GM12872 (cell line): ENCODE results near the gene UGT1A10.

Experiments
- CTCF ChIP-seq: IDR thresholded peaks from 3 replicates; pipeline ENCODE4 v1.5.1; 2011; ENCODE audit warnings: low read depth, mild to moderate bottlenecking, low read length, moderate library complexity; ENCODE audit not compliant: insufficient read depth

The UGT1A10 gene

DNA sequence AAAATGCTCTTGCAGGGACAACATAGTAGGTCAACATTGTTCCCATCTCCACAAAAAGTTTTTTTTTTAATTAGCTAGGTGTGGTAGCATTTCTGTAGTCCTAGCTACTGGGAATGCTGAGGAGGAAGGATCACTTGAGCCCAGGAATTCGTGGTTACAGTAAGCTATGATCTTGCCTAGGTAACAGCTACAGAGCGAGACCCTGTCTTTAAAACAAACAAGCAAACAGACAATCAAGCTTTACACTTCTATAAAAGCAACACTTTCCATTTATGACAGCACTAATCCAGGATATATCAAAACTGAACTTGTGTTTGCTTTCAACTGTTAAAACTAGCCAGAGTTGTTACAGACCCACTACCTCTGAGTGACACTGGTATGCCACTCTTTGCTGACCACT is 104.6 kb downstream of the UGT1A10 start:
- no peak for TF ChIP-seq CTCF

DNA sequence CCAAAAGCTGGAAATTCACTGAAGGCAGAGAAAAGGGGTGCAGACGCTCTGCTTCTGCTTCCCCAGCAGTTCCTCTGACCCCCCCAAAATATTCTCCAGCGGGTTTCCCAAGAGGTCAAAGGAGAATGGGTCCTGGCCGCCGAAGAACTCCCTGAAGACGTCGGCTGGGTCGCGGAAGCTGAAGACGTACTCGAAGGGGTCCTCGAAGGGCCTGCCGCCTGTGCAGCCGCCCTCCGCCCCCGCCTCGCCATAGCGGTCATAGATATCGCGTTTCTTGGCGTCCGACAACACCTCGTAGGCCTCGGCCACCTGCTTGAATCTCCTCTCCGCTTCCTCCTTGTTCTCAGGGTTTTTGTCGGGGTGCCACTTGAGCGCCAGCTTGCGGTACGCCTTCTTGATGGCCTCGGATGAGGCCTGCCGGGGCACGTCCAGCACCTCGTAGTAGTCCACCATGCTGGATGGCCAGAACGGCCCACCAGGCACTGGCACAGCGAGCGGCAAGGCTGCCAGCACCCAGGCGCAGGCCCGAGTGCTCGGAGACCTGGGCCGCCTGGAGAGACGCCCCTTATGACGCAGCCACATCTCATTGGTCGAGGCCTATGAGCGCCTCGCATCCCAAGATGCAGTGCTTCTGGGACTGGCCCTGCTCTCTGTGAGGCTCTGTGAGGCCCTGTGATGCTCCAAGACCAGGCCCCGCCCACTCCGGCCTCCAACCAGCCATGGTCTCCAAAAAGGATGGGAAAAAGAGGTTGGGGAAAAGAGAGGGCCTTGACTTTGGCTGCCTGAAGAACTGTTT is 107.4 kb downstream of the UGT1A10 start:
- no peak for TF ChIP-seq CTCF

DNA sequence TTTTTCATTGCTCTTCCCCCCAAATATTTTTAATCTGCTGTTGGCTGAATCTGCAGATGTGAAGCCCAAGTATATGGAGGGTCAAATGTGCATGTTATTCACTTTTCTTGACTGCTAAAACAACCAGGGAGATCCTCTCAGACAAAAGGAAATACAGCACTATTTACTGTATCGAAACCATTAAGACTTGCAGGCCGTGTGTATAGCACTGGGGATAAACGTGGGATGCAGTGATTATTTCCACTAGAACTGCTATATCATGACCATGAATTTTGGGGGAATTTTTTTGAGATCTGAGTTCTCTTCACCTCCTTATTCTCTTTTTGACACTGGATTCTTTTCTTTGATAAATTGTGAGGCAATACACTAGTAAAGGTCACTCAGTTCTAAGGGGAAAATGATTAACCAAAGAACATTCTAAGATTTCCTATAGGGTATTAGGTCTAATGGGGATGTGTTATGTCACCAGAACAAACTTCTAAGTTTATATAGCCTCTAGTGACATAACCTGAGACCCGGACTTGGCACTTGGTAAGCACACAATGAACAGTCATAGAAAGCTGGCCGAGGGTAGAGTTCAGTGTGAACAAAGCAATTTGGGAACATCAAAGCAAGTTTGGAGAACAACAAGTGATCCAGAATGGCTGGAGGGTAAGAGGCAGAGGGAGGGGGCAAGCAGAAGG is 109.0 kb downstream of the UGT1A10 start:
- TF ChIP-seq CTCF, result no peak

- TF ChIP-seq CTCF, result no peak
These were observed 110.4 kb downstream of the UGT1A10 start for GRCh38 chr2:233746475-233747282.

DNA sequence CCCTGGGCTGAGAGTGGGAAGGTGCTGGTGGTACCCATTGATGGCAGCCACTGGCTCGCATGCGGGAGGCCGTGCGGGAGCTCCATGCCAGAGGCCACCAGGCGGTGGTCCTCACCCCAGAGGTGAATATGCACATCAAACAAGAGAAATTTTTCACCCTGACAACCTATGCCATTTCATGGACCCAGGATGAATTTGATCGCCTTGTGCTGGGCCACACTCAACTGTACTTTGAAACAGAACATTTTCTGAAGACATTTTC is 111.0 kb downstream of the UGT1A10 start:
- no peak for TF ChIP-seq CTCF

DNA sequence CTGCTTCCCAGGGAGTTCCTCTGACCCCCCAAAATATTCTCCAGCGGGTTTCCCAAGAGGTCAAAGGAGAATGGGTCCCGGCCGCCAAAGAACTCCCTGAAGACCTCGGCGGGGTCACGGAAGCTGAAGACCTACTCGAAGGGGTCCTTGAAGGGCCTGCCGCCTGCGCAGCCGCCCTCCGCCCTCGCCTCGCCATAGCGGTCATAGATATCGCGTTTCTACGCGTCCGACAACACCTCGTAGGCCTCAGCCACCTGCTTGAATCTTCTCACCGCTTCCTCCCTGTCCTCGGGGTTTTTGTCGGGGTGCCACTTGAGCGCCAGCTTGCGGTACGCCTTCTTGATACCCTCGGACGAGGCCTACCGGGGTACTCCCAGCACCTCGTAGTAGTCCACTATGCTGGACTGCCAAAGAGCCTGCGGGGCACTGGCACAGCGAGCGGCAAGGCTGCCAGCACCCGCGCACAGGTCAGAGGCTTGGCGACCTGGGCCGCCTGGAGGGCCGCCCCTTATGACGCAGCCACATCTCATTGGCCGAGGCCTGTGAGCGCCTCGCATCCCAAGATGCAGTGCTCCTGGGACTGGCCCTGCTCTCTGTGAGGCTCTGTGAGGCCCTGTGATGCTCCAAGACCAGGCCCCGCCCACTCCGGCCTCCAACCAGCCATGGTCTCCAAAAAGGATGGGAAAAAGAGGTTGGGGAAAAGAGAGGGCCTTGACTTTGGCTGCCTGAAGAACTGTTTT is 118.8 kb downstream of the UGT1A10 start:
- TF ChIP-seq CTCF, result no peak
